OCI-LY3 (cell line): Measurements from ENCODE around the gene LACTB.
"Not testable (repeated sequence)": the region's sequence is repeated elsewhere in the genome, so short reads cannot be mapped to it uniquely, and the experiment has no call there.

ENCODE experiments used
- H2AFZ ChIP-seq: fragments of 200-600, 300-600 bp; shearing (Covaris generic); 2 replicates; pipeline ENCODE4 v1.6.0; 2014; ENCODE audit warnings: antibody characterized with exemption, low read depth, low read length
- H3K27ac ChIP-seq: fragments of 200-600, 300-600 bp; sonication (generic); 2 replicates; pipeline ENCODE4 v1.5.1; 2014; ENCODE audit warnings: mild to moderate bottlenecking, low read length, moderate library complexity, mixed read lengths
- H3K27me3 ChIP-seq: fragments of 200-600, 300-600 bp; sonication (generic); 2 replicates; pipeline ENCODE4 v1.6.1; 2014; ENCODE audit warnings: low read depth, low read length, mixed read lengths
- H3K36me3 ChIP-seq: fragments of 200-600, 300-600 bp; sonication (generic); replicated peaks from 2 replicates; pipeline ENCODE3; 2014; ENCODE audit warnings: low read depth, low read length, mixed read lengths
- H3K4me1 ChIP-seq: fragments of 300-600, 200-600 bp; sonication (generic); 2 replicates; pipeline ENCODE4 v1.6.1; 2014; ENCODE audit warnings: low read length, mixed read lengths
- H3K4me2 ChIP-seq: fragments of 200-600, 300-600 bp; sonication (generic); 2 replicates; pipeline ENCODE4 v1.6.1; 2014; ENCODE audit warnings: low read length, mixed read lengths
- H3K4me3 ChIP-seq: fragments of 300-600, 200-600 bp; sonication (generic); 2 replicates; pipeline ENCODE4 v1.5.1; 2014; ENCODE audit warnings: antibody characterized with exemption, mild to moderate bottlenecking, low read length, moderate library complexity
- H3K79me2 ChIP-seq: fragments of 300-600, 200-600 bp; shearing (Covaris generic); 2 replicates; pipeline ENCODE4 v1.6.1; 2014; ENCODE audit warnings: mild to moderate bottlenecking, low read length, mixed read lengths
- H3K9ac ChIP-seq: fragments of 300-600, 200-600 bp; shearing (Covaris generic); 2 replicates; pipeline ENCODE4 v1.6.0; 2014; ENCODE audit warnings: mild to moderate bottlenecking, low read length, moderate library complexity
- H3K9me3 ChIP-seq: fragments of 200-600, 300-600 bp; shearing (Covaris generic); 2 replicates; pipeline ENCODE4 v1.6.1; 2014; ENCODE audit warnings: low read length, mixed read lengths; ENCODE audit not compliant: insufficient read depth
- H4K20me1 ChIP-seq: fragments of 200-600, 300-600 bp; sonication (generic); 2 replicates; pipeline ENCODE4 v1.6.1; 2016; ENCODE audit warnings: low read length, mixed read lengths; ENCODE audit not compliant: insufficient read depth
- CTCF ChIP-seq: fragments of 200-600, 300-600 bp; sonication (generic); IDR thresholded peaks from 2 replicates; pipeline ENCODE4 v1.5.1; 2014; ENCODE audit warnings: antibody characterized with exemption, low read length, low read depth
- EZH2phosphoT487 ChIP-seq: fragments of 200-600 bp; shearing (Covaris generic); IDR thresholded peaks from 2 replicates; pipeline ENCODE4 v1.6.1; 2018; ENCODE audit warnings: antibody characterized with exemption, mixed run types, low read depth

The LACTB gene

GRCh38 chr15:63096178-63096577 is 25.5 kb upstream of the LACTB start:
- Histone ChIP-seq H3K9ac (no peak overlapping the region), H3K36me3 (no peaks in the 10 kb centered on the region), H2AFZ (no peak overlapping the region), H3K27me3 (0 out of 2 replicates have a peak, but pooled peaks cover 9% of the 10 kb centered on the region), H4K20me1 (no peaks in the 10 kb centered on the region), H3K79me2 (no peaks in the 10 kb centered on the region), H3K4me1 (peaks cover 6% of the 10 kb centered on the region), H3K4me3 (no peak overlapping the region), H3K4me2 (no peak overlapping the region), H3K9me3 (no peaks in the 10 kb centered on the region), H3K27ac (no peak overlapping the region)
- TF ChIP-seq EZH2phosphoT487 (no peak), CTCF (no peak)

- H3K27ac ChIP-seq, H3K9me3 ChIP-seq, H3K27me3 ChIP-seq, H2AFZ ChIP-seq, H4K20me1 ChIP-seq, H3K36me3 ChIP-seq, H3K79me2 ChIP-seq, H3K4me2 ChIP-seq, H3K4me3 ChIP-seq, H3K9ac ChIP-seq, H3K4me1 ChIP-seq: not testable (repeated sequence)
These were observed 22.8 kb upstream of the LACTB start for GRCh38 chr15:63098901-63099300.

GRCh38 chr15:63099581-63099980 is 22.1 kb upstream of the LACTB start:
- H4K20me1 ChIP-seq, H3K4me1 ChIP-seq, H3K27me3 ChIP-seq: not testable (repeated sequence)

GRCh38 chr15:63103416-63103815 is 18.2 kb upstream of the LACTB start:
- Histone ChIP-seq H2AFZ (no peak overlapping the region), H3K9ac (no peak overlapping the region), H4K20me1 (no peaks in the 10 kb centered on the region), H3K36me3 (no peaks in the 10 kb centered on the region), H3K4me3 (no peak overlapping the region), H3K9me3 (no peaks in the 10 kb centered on the region), H3K4me2 (no peak overlapping the region), H3K27ac (no peak overlapping the region), H3K79me2 (no peaks in the 10 kb centered on the region), H3K27me3 (no peaks in the 10 kb centered on the region), H3K4me1 (no peaks in the 10 kb centered on the region)
- TF ChIP-seq EZH2phosphoT487 (no peak), CTCF (no peak)

More at GRCh38 chr15:63099581-63099980, 22.1 kb upstream of the LACTB start:
- not testable (repeated sequence) for H3K27ac ChIP-seq, H2AFZ ChIP-seq, H3K9ac ChIP-seq, H3K36me3 ChIP-seq, H3K79me2 ChIP-seq, H3K4me2 ChIP-seq, H3K9me3 ChIP-seq, H3K4me3 ChIP-seq

GRCh38 chr15:63104727-63105126 is 16.9 kb upstream of the LACTB start:
- no peaks in the 10 kb centered on the region for H4K20me1 ChIP-seq
- H3K27ac ChIP-seq, result no peak overlapping the region
- H3K4me2 ChIP-seq, result no peak overlapping the region
- no peak overlapping the region for H3K4me3 ChIP-seq
- H3K4me1 ChIP-seq, result no peaks in the 10 kb centered on the region
- TF ChIP-seq EZH2phosphoT487 (no peak), CTCF (no peak)
- no peak overlapping the region for H3K9ac ChIP-seq
- H3K27me3 ChIP-seq, result no peaks in the 10 kb centered on the region; the same call in 1 of the 2 replicates
- no peaks in the 10 kb centered on the region for H3K79me2 ChIP-seq
- no peak overlapping the region for H2AFZ ChIP-seq
- H3K9me3 ChIP-seq, result no peaks in the 10 kb centered on the region
- H3K36me3 ChIP-seq, result no peaks in the 10 kb centered on the region

- not testable (repeated sequence) for H4K20me1 ChIP-seq, H3K4me2 ChIP-seq, H3K36me3 ChIP-seq, H3K27me3 ChIP-seq, H2AFZ ChIP-seq, H3K4me1 ChIP-seq, H3K4me3 ChIP-seq, H3K27ac ChIP-seq, H3K79me2 ChIP-seq, H3K9me3 ChIP-seq, H3K9ac ChIP-seq
These were observed 16.3 kb upstream of the LACTB start for GRCh38 chr15:63105354-63105753.
